ENCODE results near the gene GPR162.

The GPR162 gene

DNA sequence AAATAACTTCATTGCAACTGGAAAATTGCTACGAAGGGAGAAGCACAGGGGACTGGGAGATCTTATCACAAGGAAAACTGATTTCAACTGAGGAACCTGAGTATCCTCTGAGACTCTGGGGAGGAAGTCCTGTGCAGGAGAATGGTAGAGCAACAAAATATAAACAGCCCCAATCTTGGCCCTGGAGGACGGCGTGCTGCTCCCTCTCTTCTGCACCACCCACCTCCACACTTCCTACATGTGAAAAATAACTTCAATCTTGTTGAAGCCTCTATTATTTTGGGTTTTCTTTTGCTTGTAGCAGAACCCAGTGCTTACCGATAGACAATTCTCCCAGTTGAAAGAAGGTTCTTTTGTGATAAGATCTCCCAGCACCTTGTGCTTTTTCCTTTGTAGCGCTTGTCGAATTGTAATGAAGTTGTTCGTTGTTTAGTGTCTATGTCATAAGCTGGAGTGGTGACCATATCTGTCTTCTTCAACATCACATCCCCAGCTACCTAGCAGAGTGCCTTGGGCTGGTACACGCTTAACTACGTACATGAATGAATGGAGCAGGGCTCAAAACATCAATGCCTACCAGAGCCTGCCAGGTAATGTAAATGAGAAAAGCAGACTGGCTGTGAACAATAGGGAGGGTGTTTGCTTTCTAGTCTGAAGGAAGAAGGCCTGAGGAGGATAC is 35.1 kb upstream of the GPR162 start:
- DNase-seq (ENCODE audit: low read depth), result no peak

DNA sequence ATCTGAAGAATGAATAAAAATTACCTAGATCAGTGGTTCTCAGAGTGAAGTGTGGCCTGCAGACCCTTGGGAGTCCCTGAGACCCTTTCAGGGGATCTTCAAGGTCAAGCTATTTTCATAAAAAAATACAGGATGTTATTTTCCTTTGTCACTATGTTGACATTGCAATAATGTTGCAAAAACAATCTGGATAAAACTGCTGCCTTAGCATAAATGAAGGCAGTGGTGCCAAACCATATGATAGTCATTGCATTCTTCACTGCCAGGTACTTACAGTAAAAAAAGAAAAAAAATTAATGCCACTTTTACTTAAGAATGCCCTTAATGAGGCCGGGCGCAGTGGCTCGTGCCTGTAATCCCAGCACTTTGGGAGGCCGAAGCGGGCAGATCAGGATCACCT is 34.3 kb upstream of the GPR162 start:
- DNase-seq (ENCODE audit: low read depth), result no peak

DNA sequence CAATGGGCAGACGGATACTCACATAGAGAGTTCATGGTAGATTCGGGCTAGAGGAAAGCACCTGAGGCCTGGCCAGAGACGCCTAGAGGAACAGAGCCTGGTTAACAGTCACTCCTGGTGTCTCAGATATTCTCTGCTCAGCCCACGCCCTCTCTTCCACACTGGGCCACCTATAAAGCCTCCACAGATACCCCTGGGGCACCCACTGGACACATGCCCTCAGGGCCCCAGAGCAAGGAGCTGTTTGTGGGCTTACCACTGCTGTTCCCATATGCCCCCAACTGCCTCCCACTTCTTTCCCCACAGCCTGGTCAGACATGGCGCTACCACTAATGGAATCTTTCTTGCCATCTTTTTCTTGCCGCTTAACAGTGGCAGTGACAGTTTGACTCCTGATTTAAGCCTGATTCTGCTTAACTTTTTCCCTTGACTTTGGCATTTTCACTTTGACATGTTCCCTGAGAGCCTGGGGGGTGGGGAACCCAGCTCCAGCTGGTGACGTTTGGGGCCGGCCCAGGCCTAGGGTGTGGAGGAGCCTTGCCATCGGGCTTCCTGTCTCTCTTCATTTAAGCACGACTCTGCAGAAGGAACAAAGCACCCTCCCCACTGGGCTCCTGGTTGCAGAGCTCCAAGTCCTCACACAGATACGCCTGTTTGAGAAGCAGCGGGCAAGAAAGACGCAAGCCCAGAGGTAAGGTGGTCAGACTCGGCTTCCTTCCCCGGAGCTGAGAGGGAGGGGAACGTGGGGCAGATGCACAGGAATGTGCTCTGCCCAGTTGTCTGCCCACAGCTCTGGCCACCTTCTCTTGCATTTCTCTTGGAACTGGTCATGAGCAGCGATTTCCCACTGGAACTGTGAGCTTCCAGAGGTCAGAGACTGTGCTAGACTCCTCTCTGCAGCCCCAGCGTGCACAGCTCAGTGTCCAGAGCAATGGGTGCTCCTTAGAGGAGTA is 32.4 kb upstream of the GPR162 start, which contains the start of gene CD4:
Gene CD4 (plus strand): TSS at position 557 of the 953 bp plus-strand sequence. CDS start 10,611 bp downstream, outside the sequence.
- no peak for DNase-seq (ENCODE audit: low read depth)

DNA sequence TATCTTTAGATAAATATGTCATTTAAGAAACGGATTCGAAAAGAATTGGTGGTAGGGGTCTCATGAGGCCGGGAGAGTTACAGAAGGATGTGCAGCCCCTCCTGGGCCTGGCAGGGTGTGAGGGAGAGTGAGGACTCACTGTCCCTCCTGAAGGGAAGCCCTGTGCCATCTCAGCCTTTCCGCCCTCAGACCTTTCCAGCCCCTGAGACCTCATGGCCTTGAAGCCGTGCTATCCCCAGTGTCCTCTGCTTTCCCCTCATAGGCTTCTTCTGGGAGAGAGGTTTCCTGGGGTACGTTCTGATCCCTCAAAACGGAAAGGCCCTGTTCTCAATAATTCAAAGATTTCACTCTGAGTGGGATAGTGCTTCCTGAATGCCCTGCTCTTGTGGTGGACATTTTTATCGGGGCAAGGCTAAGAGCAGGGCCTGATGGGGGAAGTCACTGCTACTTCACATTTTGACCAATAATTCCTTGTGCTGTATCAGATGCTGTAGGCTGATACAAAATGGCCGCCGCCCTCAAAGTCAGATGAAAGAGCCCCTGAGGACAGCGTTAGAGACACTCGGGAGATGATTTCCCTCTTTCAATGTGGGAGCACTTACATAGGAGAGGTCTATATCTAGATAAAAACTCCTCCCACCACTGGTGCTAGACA is 31.0 kb upstream of the GPR162 start:
- no peak for DNase-seq (ENCODE audit: low read depth)

DNA sequence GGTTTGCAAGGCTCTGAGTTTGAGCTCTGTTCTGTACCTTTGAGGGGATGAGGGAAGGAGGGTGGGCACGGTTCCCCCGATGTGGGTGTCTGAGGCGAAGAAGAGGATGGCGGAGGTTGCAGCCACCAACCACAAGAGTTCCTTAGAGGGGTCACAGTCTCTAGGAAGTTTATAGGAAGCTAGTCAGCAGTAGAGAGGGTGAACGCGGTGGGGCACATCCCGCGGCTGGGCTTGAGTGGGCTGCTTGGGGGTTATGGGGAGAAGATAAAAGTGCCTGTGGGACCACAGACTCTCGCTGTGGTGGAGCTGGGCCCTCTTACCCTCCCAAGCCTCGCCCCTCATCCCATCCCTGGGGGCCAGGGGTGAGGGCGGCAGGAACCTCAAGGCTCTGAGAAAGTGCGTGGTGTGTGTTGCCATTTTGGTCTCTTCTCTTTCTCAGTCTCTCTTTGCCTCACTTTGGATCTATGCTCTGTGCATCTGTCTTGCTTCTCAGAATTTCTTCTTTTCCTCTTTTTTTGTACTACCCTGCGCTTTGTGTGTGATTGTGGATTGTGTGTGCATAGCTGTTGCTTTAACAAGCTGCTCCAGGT is 29.6 kb upstream of the GPR162 start:
- no peak for DNase-seq (ENCODE audit: low read depth)

- no peak for DNase-seq (ENCODE audit: low read depth)
Observed at GRCh38 chr12:6792522-6793201, 29.0 kb upstream of the GPR162 start.

- no peak for DNase-seq (ENCODE audit: low read depth)
Observed at GRCh38 chr12:6795088-6795487, 26.5 kb upstream of the GPR162 start.

GRCh38 chr12:6796576-6796975 is 25.0 kb upstream of the GPR162 start:
- DNase-seq (ENCODE audit: low read depth), result no peak

- no peak for DNase-seq (ENCODE audit: low read depth)
Observed at GRCh38 chr12:6799147-6799546, 22.5 kb upstream of the GPR162 start.

- no peak for DNase-seq (ENCODE audit: low read depth)
Observed at GRCh38 chr12:6807170-6807569, 14.5 kb upstream of the GPR162 start.

GRCh38 chr12:6809056-6809455 is 12.6 kb upstream of the GPR162 start:
- DNase-seq (ENCODE audit: low read depth), result no peak

DNA sequence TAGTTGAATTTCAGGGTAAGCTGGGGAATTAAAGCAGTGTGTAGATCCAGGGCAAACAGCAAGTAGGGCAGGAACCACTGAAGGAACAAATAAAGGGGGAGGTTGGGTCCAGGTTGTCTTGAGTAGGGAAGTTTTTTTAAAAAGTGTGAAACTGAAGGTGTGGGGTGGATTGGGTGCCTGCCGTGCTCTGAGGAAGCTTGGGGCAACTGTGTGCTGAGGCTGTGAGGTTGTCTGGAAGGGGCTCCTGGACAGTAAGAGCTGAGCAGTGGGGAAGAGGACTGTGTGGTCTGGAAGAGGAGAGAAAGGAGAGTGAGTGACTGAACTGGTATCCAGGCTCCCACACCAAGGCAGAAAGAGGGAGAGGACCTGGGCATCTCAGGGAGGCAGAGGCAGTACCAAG is 10.9 kb upstream of the GPR162 start:
- no peak for DNase-seq (ENCODE audit: low read depth)

- DNase-seq (ENCODE audit: low read depth), result no peak
Observed at GRCh38 chr12:6813363-6813762, 8.3 kb upstream of the GPR162 start.

- DNase-seq (ENCODE audit: low read depth), result no peak
Observed at GRCh38 chr12:6816598-6816997, 5.0 kb upstream of the GPR162 start.

DNA sequence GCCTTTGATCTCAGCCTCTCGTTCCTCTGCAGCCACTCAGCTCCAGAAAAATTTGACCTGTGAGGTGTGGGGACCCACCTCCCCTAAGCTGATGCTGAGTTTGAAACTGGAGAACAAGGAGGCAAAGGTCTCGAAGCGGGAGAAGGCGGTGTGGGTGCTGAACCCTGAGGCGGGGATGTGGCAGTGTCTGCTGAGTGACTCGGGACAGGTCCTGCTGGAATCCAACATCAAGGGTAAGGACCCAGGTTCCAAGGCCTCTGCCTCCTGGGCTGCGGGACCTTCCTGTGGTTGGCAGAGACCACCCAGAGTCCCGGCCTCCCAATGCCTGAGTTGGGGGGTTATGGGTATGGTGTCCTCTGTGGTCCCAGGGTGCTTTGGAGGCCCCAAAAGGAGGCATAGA is 4.5 kb upstream of the GPR162 start:
- DNase-seq (ENCODE audit: low read depth), result no peak

DNA sequence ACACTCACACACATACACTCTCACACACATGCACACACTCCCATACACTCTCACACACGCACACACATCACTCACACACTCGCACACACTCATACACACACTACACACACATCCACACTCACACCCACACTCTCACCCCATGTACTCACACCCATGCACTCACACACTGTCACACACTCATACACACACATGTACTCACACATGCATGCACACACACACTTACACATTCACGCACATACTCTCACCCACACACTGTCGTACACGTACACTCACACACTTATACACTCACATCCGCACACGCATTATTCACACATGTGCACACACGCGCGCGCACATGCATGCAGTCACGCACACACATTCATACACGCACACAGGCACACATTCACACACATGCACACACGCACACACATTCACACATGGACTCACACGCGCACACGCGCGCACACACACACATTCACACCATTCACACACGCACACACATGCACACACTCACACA is 3.9 kb upstream of the GPR162 start:
- no peak for DNase-seq (ENCODE audit: low read depth)

- DNase-seq (ENCODE audit: low read depth), result no peak
Observed at GRCh38 chr12:6818222-6818621, 3.4 kb upstream of the GPR162 start.

DNA sequence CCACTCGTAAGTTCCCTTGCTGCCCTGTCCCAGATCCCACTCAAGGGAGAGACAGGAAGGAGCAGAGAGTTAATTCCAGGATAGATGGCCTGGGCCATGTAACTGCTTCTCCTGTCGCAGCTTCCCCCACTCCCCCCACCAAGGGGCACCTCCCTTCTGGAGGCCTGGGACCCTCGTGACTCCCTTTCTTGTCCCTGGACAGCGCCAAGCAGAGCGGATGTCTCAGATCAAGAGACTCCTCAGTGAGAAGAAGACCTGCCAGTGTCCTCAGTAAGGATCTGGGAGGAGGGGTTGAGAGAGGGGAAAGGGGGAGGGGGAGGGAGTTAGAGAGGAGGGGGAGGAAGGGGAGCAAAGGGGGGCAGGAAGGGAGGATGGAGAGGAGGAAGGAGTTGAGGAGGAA is 3.0 kb upstream of the GPR162 start:
- DNase-seq (ENCODE audit: low read depth), result no peak

GRCh38 chr12:6819106-6820030 is 2.3 kb upstream of the GPR162 start:
- no peak for DNase-seq (ENCODE audit: low read depth)

- no peak for DNase-seq (ENCODE audit: low read depth)
Observed at GRCh38 chr12:6820166-6820565, 1.5 kb upstream of the GPR162 start.

Data from stimulated activated CD8-positive, alpha-beta memory T cell treated with anti-CD3 and anti-CD28 coated beads, Interleukin-15, amount 100 ng/mL, for 1 hour (primary cell).